BLaER1 (cell line): ENCODE data around the gene RHOG.

Experiments
- H3K27ac ChIP-seq: shearing (Covaris generic); formaldehyde crosslinking; 2 replicates; pipeline ENCODE4 v1.8.1; 2022
- H3K27me3 ChIP-seq: shearing (Covaris generic); formaldehyde crosslinking; 2 replicates; pipeline ENCODE4 v1.8.1; 2022
- H3K36me3 ChIP-seq: shearing (Covaris generic); formaldehyde crosslinking; 2 replicates; pipeline ENCODE4 v1.8.1; 2022
- H3K4me1 ChIP-seq: shearing (Covaris generic); formaldehyde crosslinking; 2 replicates; pipeline ENCODE4 v1.8.1; 2022
- H3K4me2 ChIP-seq: shearing (Covaris generic); formaldehyde crosslinking; 2 replicates; pipeline ENCODE4 v1.8.1; 2022
- H3K4me3 ChIP-seq: shearing (Covaris generic); formaldehyde crosslinking; 2 replicates; pipeline ENCODE4 v1.8.1; 2022
- H3K9ac ChIP-seq: shearing (Covaris generic); formaldehyde crosslinking; 2 replicates; pipeline ENCODE4 v1.8.1; 2022
- H3K9me3 ChIP-seq: shearing (Covaris generic); formaldehyde crosslinking; 2 replicates; pipeline ENCODE4 v1.8.1; 2022
- H4K20me1 ChIP-seq: shearing (Covaris generic); formaldehyde crosslinking; 2 replicates; pipeline ENCODE4 v1.8.1; 2022
- Cebpa-rat ChIP-seq: shearing (Covaris generic); IDR thresholded peaks from 2 replicates; pipeline ENCODE4 v1.8.1; 2022

The RHOG gene

GRCh38 chr11:3826721-3827120, 14.0 kb downstream of the RHOG start:
- no peaks in the 10 kb centered on the region for H3K9me3 ChIP-seq
- peaks cover 10% of the 10 kb centered on the region for H3K4me1 ChIP-seq
- H3K36me3 ChIP-seq, result peaks cover 83% of the 10 kb centered on the region
- H3K4me2 ChIP-seq, result no peak overlapping the region
- H4K20me1 ChIP-seq, result peaks cover 63% of the 10 kb centered on the region
- H3K9ac ChIP-seq, result no peak overlapping the region
- no peak overlapping the region for H3K4me3 ChIP-seq
- no peak overlapping the region for H3K27ac ChIP-seq
- no peaks in the 10 kb centered on the region for H3K27me3 ChIP-seq
- TF ChIP-seq Cebpa-rat, result no peak

GRCh38 chr11:3825473-3826154, 15.1 kb downstream of the RHOG start:
- no peak for TF ChIP-seq Cebpa-rat
- no peak overlapping the region for H3K27ac ChIP-seq
- no peak overlapping the region for H3K4me2 ChIP-seq

GRCh38 chr11:3824714-3825472, 15.9 kb downstream of the RHOG start:
- Histone ChIP-seq H3K4me2 (no peak overlapping the region), H3K9ac (no peak overlapping the region), H3K36me3 (peaks cover 81% of the 10 kb centered on the region), H3K4me3 (no peak overlapping the region), H4K20me1 (peaks cover 49% of the 10 kb centered on the region), H3K27me3 (no peaks in the 10 kb centered on the region), H3K27ac (no peak overlapping the region), H3K4me1 (no peaks in the 10 kb centered on the region), H3K9me3 (no peaks in the 10 kb centered on the region)
- TF ChIP-seq Cebpa-rat, result no peak

More at GRCh38 chr11:3825473-3826154, 15.1 kb downstream of the RHOG start:
- H3K36me3 ChIP-seq, result peaks cover 81% of the 10 kb centered on the region
- H3K4me1 ChIP-seq, result peaks cover under 1% of the 10 kb centered on the region; the same call in 1 of the 2 replicates
- no peaks in the 10 kb centered on the region for H3K9me3 ChIP-seq
- no peak overlapping the region for H3K4me3 ChIP-seq
- no peak overlapping the region for H3K9ac ChIP-seq
- no peaks in the 10 kb centered on the region for H3K27me3 ChIP-seq
- H4K20me1 ChIP-seq, result peaks cover 52% of the 10 kb centered on the region

GRCh38 chr11:3823762-3824506, 16.8 kb downstream of the RHOG start:
- Histone ChIP-seq H3K4me3 (no peak overlapping the region), H3K27me3 (no peaks in the 10 kb centered on the region), H3K36me3 (peaks cover 79% of the 10 kb centered on the region), H3K4me2 (no peak overlapping the region), H3K9ac (no peak overlapping the region), H4K20me1 (peaks cover 41% of the 10 kb centered on the region), H3K9me3 (no peaks in the 10 kb centered on the region), H3K27ac (no peak overlapping the region), H3K4me1 (no peaks in the 10 kb centered on the region)
- no peak for TF ChIP-seq Cebpa-rat

GRCh38 chr11:3823303-3823702, 17.5 kb downstream of the RHOG start:
- no peak overlapping the region for H3K4me2 ChIP-seq
- H3K9ac ChIP-seq, result no peak overlapping the region
- no peaks in the 10 kb centered on the region for H3K27me3 ChIP-seq
- TF ChIP-seq Cebpa-rat, result no peak
- no peak overlapping the region for H3K27ac ChIP-seq
- no peaks in the 10 kb centered on the region for H3K4me1 ChIP-seq
- H3K4me3 ChIP-seq, result no peak overlapping the region
- peaks cover 74% of the 10 kb centered on the region for H3K36me3 ChIP-seq
- no peaks in the 10 kb centered on the region for H3K9me3 ChIP-seq
- H4K20me1 ChIP-seq, result peaks cover 34% of the 10 kb centered on the region

GRCh38 chr11:3822312-3822711, 18.4 kb downstream of the RHOG start:
- H3K4me1 ChIP-seq, result peaks cover 5% of the 10 kb centered on the region
- H3K36me3 ChIP-seq, result peaks cover 64% of the 10 kb centered on the region
- no peak overlapping the region for H3K27ac ChIP-seq
- H3K4me2 ChIP-seq, result no peak overlapping the region
- no peaks in the 10 kb centered on the region for H3K27me3 ChIP-seq
- H4K20me1 ChIP-seq, result peaks cover 24% of the 10 kb centered on the region
- TF ChIP-seq Cebpa-rat, result no peak
- H3K9me3 ChIP-seq, result no peaks in the 10 kb centered on the region
- H3K9ac ChIP-seq, result no peak overlapping the region
- H3K4me3 ChIP-seq, result no peak overlapping the region

GRCh38 chr11:3820971-3821370, 19.8 kb downstream of the RHOG start:
- Histone ChIP-seq H3K4me1 (peaks cover 15% of the 10 kb centered on the region), H3K27me3 (no peaks in the 10 kb centered on the region), H3K9ac (no peak overlapping the region), H3K9me3 (no peaks in the 10 kb centered on the region), H4K20me1 (peaks cover 11% of the 10 kb centered on the region), H3K27ac (no peak overlapping the region), H3K36me3 (peaks cover 57% of the 10 kb centered on the region), H3K4me2 (no peak overlapping the region), H3K4me3 (no peak overlapping the region)
- TF ChIP-seq Cebpa-rat, result no peak

GRCh38 chr11:3817181-3817800, 23.5 kb downstream of the RHOG start:
- Histone ChIP-seq H3K4me3 (no peak overlapping the region), H3K4me1 (peaks cover 15% of the 10 kb centered on the region), H3K9ac (no peak overlapping the region; the same call in 1 of the 2 replicates), H4K20me1 (no peaks in the 10 kb centered on the region), H3K36me3 (peaks cover 42% of the 10 kb centered on the region), H3K27me3 (no peaks in the 10 kb centered on the region), H3K9me3 (no peaks in the 10 kb centered on the region), H3K4me2 (peak overlapping the region; percentile 54), H3K27ac (peak overlapping the region; percentile 60)
- no peak for TF ChIP-seq Cebpa-rat

- H3K4me3 ChIP-seq, result no peak overlapping the region
- no peak for TF ChIP-seq Cebpa-rat
- no peak overlapping the region for H3K9ac ChIP-seq
- H3K36me3 ChIP-seq, result peaks cover 45% of the 10 kb centered on the region
- H3K9me3 ChIP-seq, result no peaks in the 10 kb centered on the region
- no peaks in the 10 kb centered on the region for H3K27me3 ChIP-seq
- no peaks in the 10 kb centered on the region for H4K20me1 ChIP-seq
- H3K4me1 ChIP-seq, result peaks cover 15% of the 10 kb centered on the region
- peak overlapping the region; percentile 60 for H3K27ac ChIP-seq
- H3K4me2 ChIP-seq, result peak overlapping the region; percentile 54
These were observed 24.1 kb downstream of the RHOG start for GRCh38 chr11:3816673-3817072.
